Upper lobe of left lung (tissue), 4 donors: ENCODE measurements around the gene ATP8B3.

ENCODE experiments used
- CTCF ChIP-seq, 6 experiments: fragments of 450-650 bp in 4 of 6; fragments of 200-600 bp in 2 of 6; sonication (generic) in 2 of 6; IDR thresholded peaks; one replicate each; pipeline ENCODE4 v1.5.1; 2016 to 2019; ENCODE audit warnings: antibody characterized with exemption in 6 of 6
- EP300 ChIP-seq, 4 donors: sonication (generic); formaldehyde crosslinking; IDR thresholded peaks; one replicate each; pipeline ENCODE4 v1.5.1; 2017; ENCODE audit warnings: antibody characterized with exemption in 4 of 4, control low read depth in 2 of 4

- TF ChIP-seq CTCF (IDR thresholded peaks at IDR 0.05), result no peak
- TF ChIP-seq EP300 (IDR thresholded peaks at IDR 0.05), result no peak
Observed at GRCh38 chr19:1806184-1807029, 5.7 kb downstream of the ATP8B3 start.
